Testis (tissue), 2 donors: Measurements from ENCODE around the gene IQCF6.

Experiments
- CTCF ChIP-seq, 3 experiments: fragments of 450-650 bp in 2 of 3; fragments of 200-600 bp in 1 of 3; sonication (generic) in 1 of 3; IDR thresholded peaks; one replicate each; pipeline ENCODE4 v1.5.1; 2016 to 2019; ENCODE audit warnings: antibody characterized with exemption in 3 of 3, mild to moderate bottlenecking in 2 of 3, moderate library complexity in 1 of 3
- POLR2A ChIP-seq: fragments of 450-650 bp; IDR thresholded peaks from one replicate; pipeline ENCODE4 v1.6.1; 2017; ENCODE audit warnings: antibody characterized with exemption, mild to moderate bottlenecking, moderate library complexity

GRCh38 chr3:51779137-51779536 lies at the start of gene IQCF6:
- TF ChIP-seq POLR2A: no peak
- TF ChIP-seq CTCF (IDR thresholded peaks at IDR 0.05): no peak
